ENCODE measurements around the gene MZT2A.
"Not testable (repeated sequence)": the region's sequence is repeated elsewhere in the genome, so short reads cannot be mapped to it uniquely, and the experiment has no call there.

GRCh38 chr2:131511291-131511968, 19.2 kb upstream of the MZT2A start:
- TF ChIP-seq CTCF (IDR thresholded peaks at IDR 0.05; ENCODE audit: insufficient read depth, low read length); REST (IDR thresholded peaks at IDR 0.05; ENCODE audit: insufficient replicate concordance, low read depth); GABPA (IDR thresholded peaks at IDR 0.05; ENCODE audit: low read depth): not testable (repeated sequence)

All from HL-60 (cell line).